ENCODE data around the gene PTPN14.

GRCh38 chr1:214361636-214362035, 189.8 kb downstream of the PTPN14 start:
- no peak for TF ChIP-seq POLR2AphosphoS5 (IDR thresholded peaks at IDR 0.05; ENCODE audit: low read depth, low read length)
- TF ChIP-seq CTCF (IDR thresholded peaks at IDR 0.05): no peak
- no peak for TF ChIP-seq REST (IDR thresholded peaks at IDR 0.05; ENCODE audit: insufficient read depth in 1 of 2, low read depth in 2 of 2, low read length in 1 of 2)
- TF ChIP-seq TCF7L2 (IDR thresholded peaks at IDR 0.05; ENCODE audit: low read depth, low read length): no peak
- TF ChIP-seq SIN3A (IDR thresholded peaks at IDR 0.05; ENCODE audit: borderline replicate concordance, insufficient read depth, low read depth, low read length): no peak

Measured in Panc1 (cell line).